Cerebellar cortex (tissue), 1 donor: ENCODE data around the gene MCCD1.

Source experiments
- DNase-seq: peaks from one replicate; pipeline ENCODE4 v3.0.0-alpha.2; 2015; ENCODE audit warnings: low spot score

MCCD1 gene

GRCh38 chr6:31513456-31514165 lies 15.2 kb upstream of the MCCD1 start:
- no peak for DNase-seq

- DNase-seq = no peak
Measured at GRCh38 chr6:31521835-31522234, 6.9 kb upstream of the MCCD1 start.

GRCh38 chr6:31525553-31525931 lies 3.2 kb upstream of the MCCD1 start:
- DNase-seq = no peak

GRCh38 chr6:31525932-31526591 lies 2.7 kb upstream of the MCCD1 start:
- DNase-seq = no peak

GRCh38 chr6:31528307-31528777 lies 420 bp upstream of the MCCD1 start:
- peak; percentile 45 for DNase-seq

GRCh38 chr6:31529329-31530150 lies 778 bp downstream of the MCCD1 start:
- DNase-seq = peak; percentile 29

GRCh38 chr6:31530659-31531058 lies 1.9 kb downstream of the MCCD1 start:
- DNase-seq = peak; percentile 22

- DNase-seq = no peak
Measured at GRCh38 chr6:31531162-31531561, 2.4 kb downstream of the MCCD1 start.

GRCh38 chr6:31531771-31532643 lies 3.2 kb downstream of the MCCD1 start:
- DNase-seq = no peak

GRCh38 chr6:31532644-31533454 lies 4.1 kb downstream of the MCCD1 start:
- no peak for DNase-seq

- DNase-seq = no peak
Measured at GRCh38 chr6:31533455-31533841, 4.7 kb downstream of the MCCD1 start.

GRCh38 chr6:31534011-31534410 lies 5.2 kb downstream of the MCCD1 start:
- no peak for DNase-seq

GRCh38 chr6:31534521-31535040 lies 5.8 kb downstream of the MCCD1 start:
- DNase-seq = no peak

- no peak for DNase-seq
Measured at GRCh38 chr6:31535538-31536324, 7.0 kb downstream of the MCCD1 start.

- DNase-seq = no peak
Measured at GRCh38 chr6:31538805-31539400, 10.1 kb downstream of the MCCD1 start.

GRCh38 chr6:31540640-31541039 lies 11.9 kb downstream of the MCCD1 start:
- DNase-seq = no peak

- peak; percentile 40 for DNase-seq
Measured at GRCh38 chr6:31541059-31541657, 12.4 kb downstream of the MCCD1 start.

GRCh38 chr6:31541658-31542521 lies 13.1 kb downstream of the MCCD1 start, which contains the start of gene DDX39B:
DDX39B (minus strand) TSS chr6:31542003; CDS start chr6:31540532, 1,471 bp downstream.
- peak; percentile 98 for DNase-seq
